Brain microvascular endothelial cell (primary cell): ENCODE results near the gene OLFML2A.
"Not testable (repeated sequence)": the region's sequence is repeated elsewhere in the genome, so short reads cannot be mapped to it uniquely, and the experiment has no call there.

ENCODE experiments used
- DNase-seq: peaks from one replicate; pipeline ENCODE4 v3.0.0-alpha.2; 2020
- H3K27ac ChIP-seq: fragments of 250-450 bp; sonication (Bioruptor Pico); 2 replicates; pipeline ENCODE4 v1.5.1; 2020; ENCODE audit warnings: mild to moderate bottlenecking, moderate library complexity
- H3K27me3 ChIP-seq: fragments of 250-450 bp; sonication (Bioruptor Pico); replicated peaks from 2 replicates; pipeline ENCODE4 v1.5.1; 2020; ENCODE audit warnings: mild to moderate bottlenecking
- H3K36me3 ChIP-seq: fragments of 250-450 bp; sonication (Bioruptor Pico); replicated peaks from 2 replicates; pipeline ENCODE4 v1.5.1; 2020; ENCODE audit warnings: mild to moderate bottlenecking
- H3K4me3 ChIP-seq: 2 replicates; pipeline ENCODE4 v1.5.1; 2011; ENCODE audit warnings: low read depth, mild to moderate bottlenecking, control low read depth, low read length, moderate library complexity
- in situ Hi-C: cut with HindIII; loops from 2 replicates; pipeline ENCODE4 v1.10.0; 2017; ENCODE audit warnings: low sequenced_read_pairs, low pct_ligation_motif_present
- TF ChIP-seq, protein P1 (sequence below): IDR thresholded peaks from 2 replicates; pipeline ENCODE4 v1.5.1; 2011; ENCODE audit warnings: low read depth, mild to moderate bottlenecking, moderate library complexity, low read length, control low read depth, inconsistent platforms; ENCODE audit errors: missing control alignments

Gene OLFML2A

DNA sequence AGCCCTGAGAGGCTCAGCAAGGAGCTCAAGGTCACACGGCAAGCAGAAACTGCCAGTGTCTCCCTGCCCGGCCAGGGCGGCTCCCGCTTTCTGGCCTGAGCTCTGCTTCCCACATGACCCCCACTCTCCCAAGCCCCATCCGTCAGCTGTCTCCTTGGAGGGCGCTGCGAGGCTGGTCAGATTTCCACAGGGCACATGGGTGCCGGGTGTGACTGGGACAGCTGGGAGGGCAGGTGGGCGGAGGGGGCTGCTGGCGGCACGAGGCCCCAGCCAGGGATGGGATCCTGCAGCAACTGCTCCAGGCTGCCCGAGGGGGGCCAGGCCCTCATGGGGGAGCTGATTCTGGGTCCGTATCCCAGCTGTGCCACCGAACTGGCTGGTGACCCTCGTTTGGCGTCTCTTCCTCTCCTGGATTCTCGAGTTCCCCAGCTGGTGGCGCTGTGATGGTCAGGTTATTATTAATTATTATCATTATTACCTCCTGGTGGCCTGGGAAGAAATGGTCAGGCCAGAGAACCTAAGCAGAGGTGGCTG lies 63.4 kb downstream of the OLFML2A start:
- no peaks in the 10 kb centered on the region for H3K27me3 ChIP-seq
- TF ChIP-seq, protein P1, sequence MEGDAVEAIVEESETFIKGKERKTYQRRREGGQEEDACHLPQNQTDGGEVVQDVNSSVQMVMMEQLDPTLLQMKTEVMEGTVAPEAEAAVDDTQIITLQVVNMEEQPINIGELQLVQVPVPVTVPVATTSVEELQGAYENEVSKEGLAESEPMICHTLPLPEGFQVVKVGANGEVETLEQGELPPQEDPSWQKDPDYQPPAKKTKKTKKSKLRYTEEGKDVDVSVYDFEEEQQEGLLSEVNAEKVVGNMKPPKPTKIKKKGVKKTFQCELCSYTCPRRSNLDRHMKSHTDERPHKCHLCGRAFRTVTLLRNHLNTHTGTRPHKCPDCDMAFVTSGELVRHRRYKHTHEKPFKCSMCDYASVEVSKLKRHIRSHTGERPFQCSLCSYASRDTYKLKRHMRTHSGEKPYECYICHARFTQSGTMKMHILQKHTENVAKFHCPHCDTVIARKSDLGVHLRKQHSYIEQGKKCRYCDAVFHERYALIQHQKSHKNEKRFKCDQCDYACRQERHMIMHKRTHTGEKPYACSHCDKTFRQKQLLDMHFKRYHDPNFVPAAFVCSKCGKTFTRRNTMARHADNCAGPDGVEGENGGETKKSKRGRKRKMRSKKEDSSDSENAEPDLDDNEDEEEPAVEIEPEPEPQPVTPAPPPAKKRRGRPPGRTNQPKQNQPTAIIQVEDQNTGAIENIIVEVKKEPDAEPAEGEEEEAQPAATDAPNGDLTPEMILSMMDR, result peak; percentile 73
- DNase-seq, result no peak
- no peaks in the 10 kb centered on the region for H3K36me3 ChIP-seq
- in situ Hi-C loops, result no loop called here
- no peak overlapping the region for H3K27ac ChIP-seq
- H3K4me3 ChIP-seq, result no peak overlapping the region

DNA sequence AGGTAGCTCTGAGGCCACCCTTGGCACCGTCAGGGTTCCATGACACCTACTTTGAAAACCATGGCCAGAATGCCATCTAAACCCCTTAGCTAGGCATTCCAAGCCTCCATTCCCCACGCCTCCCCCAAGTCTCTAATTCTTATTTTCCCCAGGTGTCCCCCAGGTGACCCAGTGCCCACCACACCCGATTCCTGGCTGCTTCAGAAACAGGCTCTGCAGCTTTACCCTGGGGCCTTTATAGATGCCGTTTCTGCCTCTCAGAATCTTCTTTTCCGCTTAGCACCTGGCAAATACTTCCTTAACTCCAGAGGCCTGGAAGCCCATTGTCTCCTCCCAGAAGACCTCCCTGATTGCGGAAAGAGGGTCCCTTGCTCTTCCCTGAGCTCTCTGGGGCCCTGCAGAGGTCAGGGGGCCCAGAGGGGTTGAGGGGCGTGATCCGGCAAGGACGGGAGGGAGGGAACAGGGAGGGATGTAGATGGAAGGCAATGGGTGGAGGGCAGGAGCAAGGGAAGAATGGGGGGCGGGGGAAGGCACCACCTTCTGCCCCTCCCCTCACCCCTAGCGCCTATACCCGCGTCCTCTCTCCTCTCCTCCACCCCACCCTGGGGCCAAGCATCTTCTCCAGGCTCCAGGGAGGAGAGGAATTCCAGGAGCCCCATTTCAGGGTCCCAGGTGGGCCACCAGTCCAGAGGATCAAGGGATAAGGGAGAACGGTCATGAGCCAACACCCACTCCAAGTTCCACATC lies 64.3 kb downstream of the OLFML2A start:
- no peak for DNase-seq
- Histone ChIP-seq H3K4me3 (no peak overlapping the region), H3K27me3 (no peaks in the 10 kb centered on the region), H3K27ac (no peak overlapping the region), H3K36me3 (no peaks in the 10 kb centered on the region)
- TF ChIP-seq, protein P1, result no peak
- in situ Hi-C loops, result no loop called here

DNA sequence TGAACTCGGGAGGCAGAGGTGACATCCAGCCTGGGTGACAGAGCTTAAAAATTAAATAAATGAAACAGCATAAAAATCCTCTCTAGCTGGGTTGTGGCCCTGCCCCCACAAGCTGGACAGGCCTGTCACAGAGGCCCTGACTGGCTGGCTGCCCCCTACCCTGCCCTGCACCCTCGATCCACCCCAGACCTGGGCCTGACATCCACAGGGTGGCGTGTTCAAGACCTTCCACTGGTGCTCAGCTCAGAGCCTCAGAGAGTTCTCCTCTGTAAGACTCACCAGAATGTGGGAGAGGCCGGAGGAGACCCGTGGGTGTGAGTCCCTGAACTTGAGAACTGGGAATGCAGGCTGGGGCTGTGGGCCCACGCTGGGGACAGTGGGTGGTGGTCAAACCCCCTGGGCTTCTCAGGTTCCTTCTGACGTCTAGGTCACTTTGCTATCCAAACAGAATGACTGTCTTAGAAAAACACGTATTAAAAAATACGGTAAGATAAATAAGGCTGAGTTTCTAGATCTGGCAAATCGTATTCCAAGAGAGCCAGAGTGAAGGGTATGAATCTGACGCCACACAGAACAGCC lies 66.6 kb downstream of the OLFML2A start:
- DNase-seq, result peak; percentile 80
- H3K27ac ChIP-seq, result peak overlapping the region; percentile 24
- in situ Hi-C loops, result no loop called here

DNA sequence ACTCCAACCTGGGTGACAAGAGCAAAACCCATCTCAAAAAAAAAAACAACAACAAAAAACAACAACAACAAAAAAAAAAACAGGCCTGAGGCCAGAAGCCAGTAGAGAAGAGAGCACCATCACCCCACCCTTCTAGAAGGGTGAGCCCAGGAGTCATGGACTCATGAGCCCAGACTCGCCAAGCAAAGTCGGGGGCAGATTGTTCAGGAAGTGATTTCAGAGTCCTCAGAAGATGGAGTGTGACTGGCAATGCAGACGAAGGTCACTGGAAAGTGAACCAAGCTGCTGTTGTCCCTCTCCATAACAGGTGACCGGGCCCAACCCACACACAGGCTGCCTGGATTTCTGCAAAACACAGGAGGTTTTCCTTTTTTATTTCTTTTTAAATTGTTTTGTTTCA lies 67.4 kb downstream of the OLFML2A start:
- Histone ChIP-seq H3K27ac (no peak overlapping the region), H3K36me3 (no peaks in the 10 kb centered on the region), H3K4me3 (no peak overlapping the region), H3K27me3 (no peaks in the 10 kb centered on the region)
- in situ Hi-C loops, result no loop called here
- TF ChIP-seq, protein P1, result no peak
- DNase-seq, result no peak

More for the DNA sequence above, 66.6 kb downstream of the OLFML2A start:
- Histone ChIP-seq H3K36me3 (no peaks in the 10 kb centered on the region), H3K27me3 (no peaks in the 10 kb centered on the region), H3K4me3 (no peak overlapping the region)
- TF ChIP-seq, protein P1, result no peak

DNA sequence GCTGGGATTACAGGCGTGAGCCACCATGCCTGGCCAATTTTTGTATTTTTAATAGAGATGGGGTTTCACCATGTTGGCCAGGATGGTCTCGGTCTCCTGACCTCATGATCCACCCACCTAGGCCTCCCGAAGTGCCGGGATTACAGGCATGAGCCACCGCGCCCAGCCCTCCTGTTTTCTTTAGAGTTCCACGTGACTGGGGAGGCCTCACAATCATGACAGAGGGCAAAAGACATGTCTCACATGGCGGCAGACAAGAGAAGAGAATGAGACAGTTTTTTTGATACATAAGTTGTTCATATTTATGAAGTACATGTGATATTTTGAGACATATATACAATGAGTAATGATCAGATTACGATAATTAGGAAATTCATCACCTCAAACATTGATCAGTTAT lies 69.5 kb downstream of the OLFML2A start:
- H3K4me3 ChIP-seq, H3K27ac ChIP-seq, H3K27me3 ChIP-seq, DNase-seq, in situ Hi-C loops, H3K36me3 ChIP-seq: not testable (repeated sequence)

DNA sequence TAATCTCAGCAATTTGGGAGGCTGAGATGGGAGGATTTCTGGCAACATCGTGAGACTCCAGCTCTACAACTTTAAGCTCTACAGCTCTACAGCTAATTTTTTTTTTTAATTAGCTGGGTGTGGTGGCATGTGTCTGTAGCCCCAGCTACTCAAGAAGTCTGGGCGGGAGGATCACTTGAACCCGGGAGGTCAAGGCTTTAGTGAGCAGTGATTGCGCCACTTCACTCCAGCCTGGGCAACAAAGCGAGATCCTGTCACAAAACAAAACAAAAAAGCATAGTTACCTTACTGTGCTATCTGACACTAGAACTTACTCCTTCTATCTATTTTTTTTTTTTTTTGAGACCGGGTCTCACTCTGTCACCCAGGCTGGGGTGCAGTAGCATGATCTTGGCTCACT lies 70.0 kb downstream of the OLFML2A start:
- H3K4me3 ChIP-seq, result no peak overlapping the region
- TF ChIP-seq, protein P1, result no peak
- no peak overlapping the region for H3K27ac ChIP-seq
- DNase-seq, result no peak
- H3K36me3 ChIP-seq, result no peaks in the 10 kb centered on the region
- H3K27me3 ChIP-seq, result no peaks in the 10 kb centered on the region
- in situ Hi-C loops, result no loop called here
